Sigmoid colon (tissue), 7 donors: Measurements from ENCODE around the gene UNC5CL. TPM values are rescaled to one million over a fixed set of nuclear protein-coding genes. Genes with fewer than 3 reads are reported as not detected.

ENCODE experiments used
- DNase-seq: peaks from one replicate; pipeline ENCODE4 v3.0.0-alpha.2; 2019
- H3K27ac ChIP-seq, 4 donors: fragments of 200-600 bp; sonication (generic); one replicate each; pipeline ENCODE4 v1.5.1; 2016 to 2019; ENCODE audit warnings: mild to moderate bottlenecking in 1 of 4
- H3K27me3 ChIP-seq, 3 donors: fragments of 200-600 bp; sonication (generic); one replicate each; pipeline ENCODE4 v1.5.1; 2019; ENCODE audit warnings: mild to moderate bottlenecking in 1 of 3
- H3K36me3 ChIP-seq, 4 donors: fragments of 200-600 bp; sonication (generic); one replicate each; pipeline ENCODE4 v1.5.1; 2016 to 2019
- H3K4me1 ChIP-seq, 4 donors: fragments of 200-600 bp; sonication (generic); one replicate each; pipeline ENCODE4 v1.5.1; 2017 to 2019
- H3K4me3 ChIP-seq, 4 donors: fragments of 200-600 bp; sonication (generic); one replicate each; pipeline ENCODE4 v1.5.1; 2017 to 2019; ENCODE audit warnings: mild to moderate bottlenecking in 2 of 4, moderate library complexity in 1 of 4
- H3K9me3 ChIP-seq, 4 donors: fragments of 200-600 bp in 3 of 4; sonication (generic) in 3 of 4; one replicate each; pipeline versions ENCODE4 v1.5.1 to v1.6.1; 2013 to 2019
- CTCF ChIP-seq, 4 experiments: fragments of 450-650 bp in 3 of 4; fragments of 200-600 bp in 1 of 4; IDR thresholded peaks; one replicate each; pipeline ENCODE4 v1.5.1; 2016 to 2019; ENCODE audit warnings: antibody characterized with exemption in 4 of 4, mild to moderate bottlenecking in 3 of 4, moderate library complexity in 2 of 4
- EP300 ChIP-seq, 4 donors: sonication (generic); formaldehyde crosslinking; IDR thresholded peaks; one replicate each; pipeline ENCODE4 v1.6.1; 2017; ENCODE audit warnings: antibody characterized with exemption in 4 of 4
- POLR2A ChIP-seq, 2 donors: fragments of 450-650 bp; IDR thresholded peaks; one replicate each; pipeline ENCODE4 v1.6.1; 2016; ENCODE audit warnings: antibody characterized with exemption in 2 of 2, mild to moderate bottlenecking in 2 of 2, moderate library complexity in 2 of 2
- POLR2AphosphoS5 ChIP-seq, 4 donors: sonication (generic); formaldehyde crosslinking; IDR thresholded peaks; one replicate each; pipeline ENCODE4 v1.6.1; 2017; ENCODE audit warnings: antibody characterized with exemption in 4 of 4
- WGBS, 2 donors: extraction: QIAGEN DNeasy Blood & Tissue Kit; methylation state at CpG; one replicate each; pipeline ENCODE4 v1.1.7; 2013; 5-methylcytosine and 5-hydroxymethylcytosine counted together
- intact Hi-C: fragments of 100-400 bp; cut with DNase I; formaldehyde crosslinking; loops from one replicate; pipeline ENCODE4 v1.15.1; 2023
- polyA plus RNA-seq, 3 donors: library from polyadenylated mRNA; stranded (reverse); fragments of 200-250 nt; gene quantifications; one replicate each; pipeline ENCODE4 v1.2.3, GENCODE V29; 2013
- total RNA-seq, 4 donors: library from RNA; depleted of rRNA; stranded (reverse); fragments of >200 nt; gene quantifications; one replicate each; pipeline ENCODE4 v1.1.0, GENCODE V29; 2016
- donor health status: healthy with polysubstance abuse.
- donor health status: Bipolar disorder and iron deficiency.
- donor health status: healthy.

UNC5CL gene
- total and polyA plus RNA-seq, 7 donors: 0.36 to 6.0 (median 1.1) TPM

- Histone ChIP-seq H3K27ac (no peak overlapping the region), H3K4me3 (no peak overlapping the region), H3K4me1 (no peaks in the 10 kb centered on the region), H3K9me3 (no peaks in the 10 kb centered on the region), H3K36me3 (no peaks in the 10 kb centered on the region), H3K27me3 (no peaks in the 10 kb centered on the region)
- DNase-seq: no peak
- intact Hi-C loops: no loop called here
- TF ChIP-seq POLR2AphosphoS5 (IDR thresholded peaks at IDR 0.05) (no peak), CTCF (IDR thresholded peaks at IDR 0.05) (no peak), EP300 (IDR thresholded peaks at IDR 0.05) (no peak), POLR2A (IDR thresholded peaks at IDR 0.05) (no peak)
- 92 to 93% methylated on average over 13 of the region's 13 CpGs for WGBS, 2 donors
Observed at GRCh38 chr6:41037107-41037900, 1.7 kb downstream of the UNC5CL start.

- H3K27me3 ChIP-seq: no peaks in the 10 kb centered on the region
- intact Hi-C loops: no loop called here
- WGBS, 2 donors: 75 to 91% methylated on average over 2 of the region's 2 CpGs
- H3K27ac ChIP-seq: no peak overlapping the region
- no peak for TF ChIP-seq EP300 (IDR thresholded peaks at IDR 0.05)
- no peak for TF ChIP-seq POLR2AphosphoS5 (IDR thresholded peaks at IDR 0.05)
- H3K9me3 ChIP-seq: no peaks in the 10 kb centered on the region
- H3K4me3 ChIP-seq: no peak overlapping the region
- DNase-seq: no peak
- H3K36me3 ChIP-seq: no peaks in the 10 kb centered on the region
- no peaks in the 10 kb centered on the region for H3K4me1 ChIP-seq
Observed at GRCh38 chr6:41036601-41037000, 2.4 kb downstream of the UNC5CL start.

- intact Hi-C loops: no loop called here
- Histone ChIP-seq H3K36me3 (no peaks in the 10 kb centered on the region), H3K9me3 (no peaks in the 10 kb centered on the region), H3K27ac (no peak overlapping the region), H3K4me3 (no peak overlapping the region), H3K27me3 (no peaks in the 10 kb centered on the region), H3K4me1 (no peaks in the 10 kb centered on the region)
- 44 to 70% methylated on average over 3 of the region's 3 CpGs for WGBS, 2 donors
- no peak for DNase-seq
- TF ChIP-seq CTCF (IDR thresholded peaks at IDR 0.05) (no peak), POLR2A (IDR thresholded peaks at IDR 0.05) (no peak), POLR2AphosphoS5 (IDR thresholded peaks at IDR 0.05) (no peak), EP300 (IDR thresholded peaks at IDR 0.05) (no peak)
Observed at GRCh38 chr6:41036186-41036585, 2.8 kb downstream of the UNC5CL start.

GRCh38 chr6:41033776-41034175 lies 5.2 kb downstream of the UNC5CL start:
- 92 to 96% methylated on average over 13 of the region's 13 CpGs for WGBS, 2 donors
- DNase-seq: no peak
- no peaks in the 10 kb centered on the region for H3K36me3 ChIP-seq
- TF ChIP-seq POLR2AphosphoS5 (IDR thresholded peaks at IDR 0.05): no peak
- no peak for TF ChIP-seq CTCF (IDR thresholded peaks at IDR 0.05)
- TF ChIP-seq EP300 (IDR thresholded peaks at IDR 0.05): no peak
- H3K9me3 ChIP-seq: no peaks in the 10 kb centered on the region
- H3K4me3 ChIP-seq: no peak overlapping the region
- H3K27me3 ChIP-seq: no peaks in the 10 kb centered on the region
- H3K27ac ChIP-seq: no peak overlapping the region
- peaks cover 0 to 2% (median 0%) of the 10 kb centered on the region in 4 donors for H3K4me1 ChIP-seq
- intact Hi-C loops: no loop called here

GRCh38 chr6:41032830-41033229 lies 6.2 kb downstream of the UNC5CL start:
- Histone ChIP-seq H3K4me1 (peaks cover 0 to 11% (median 8%) of the 10 kb centered on the region in 4 donors), H3K27ac (no peak overlapping the region), H3K36me3 (no peaks in the 10 kb centered on the region), H3K4me3 (no peak overlapping the region), H3K27me3 (no peaks in the 10 kb centered on the region), H3K9me3 (no peaks in the 10 kb centered on the region)
- TF ChIP-seq POLR2AphosphoS5 (IDR thresholded peaks at IDR 0.05) (no peak), EP300 (IDR thresholded peaks at IDR 0.05) (no peak), POLR2A (IDR thresholded peaks at IDR 0.05) (no peak), CTCF (IDR thresholded peaks at IDR 0.05) (no peak)
- 94 to 95% methylated on average over 15 of the region's 15 CpGs for WGBS, 2 donors
- intact Hi-C loops: no loop called here
- no peak for DNase-seq
